ENCODE data around the gene EHMT1.

DNA sequence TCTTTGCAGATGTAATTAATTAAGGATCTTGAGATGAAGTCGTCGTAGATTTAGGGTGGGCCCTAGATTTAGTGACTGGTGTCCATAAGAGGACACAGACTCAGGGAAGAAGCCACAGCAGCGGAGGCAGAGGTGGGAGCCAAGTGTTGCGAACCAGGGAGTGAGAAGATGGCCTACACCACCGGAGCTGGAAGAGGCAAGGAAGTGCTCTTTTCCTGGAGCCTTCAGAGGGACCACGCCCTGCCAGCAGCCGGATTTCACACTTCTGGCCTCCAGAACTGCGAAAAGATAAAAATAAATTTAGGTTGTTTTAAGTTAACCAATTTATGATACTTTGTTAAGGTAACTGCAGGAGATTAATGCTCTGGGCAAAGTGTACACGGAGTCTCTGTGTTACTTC is 30.7 kb downstream of the EHMT1 start:
- TF ChIP-seq, protein P1, sequence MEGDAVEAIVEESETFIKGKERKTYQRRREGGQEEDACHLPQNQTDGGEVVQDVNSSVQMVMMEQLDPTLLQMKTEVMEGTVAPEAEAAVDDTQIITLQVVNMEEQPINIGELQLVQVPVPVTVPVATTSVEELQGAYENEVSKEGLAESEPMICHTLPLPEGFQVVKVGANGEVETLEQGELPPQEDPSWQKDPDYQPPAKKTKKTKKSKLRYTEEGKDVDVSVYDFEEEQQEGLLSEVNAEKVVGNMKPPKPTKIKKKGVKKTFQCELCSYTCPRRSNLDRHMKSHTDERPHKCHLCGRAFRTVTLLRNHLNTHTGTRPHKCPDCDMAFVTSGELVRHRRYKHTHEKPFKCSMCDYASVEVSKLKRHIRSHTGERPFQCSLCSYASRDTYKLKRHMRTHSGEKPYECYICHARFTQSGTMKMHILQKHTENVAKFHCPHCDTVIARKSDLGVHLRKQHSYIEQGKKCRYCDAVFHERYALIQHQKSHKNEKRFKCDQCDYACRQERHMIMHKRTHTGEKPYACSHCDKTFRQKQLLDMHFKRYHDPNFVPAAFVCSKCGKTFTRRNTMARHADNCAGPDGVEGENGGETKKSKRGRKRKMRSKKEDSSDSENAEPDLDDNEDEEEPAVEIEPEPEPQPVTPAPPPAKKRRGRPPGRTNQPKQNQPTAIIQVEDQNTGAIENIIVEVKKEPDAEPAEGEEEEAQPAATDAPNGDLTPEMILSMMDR (IDR thresholded peaks at IDR 0.05; ENCODE audit: control extremely low read depth in 1 of 3, insufficient read depth in 1 of 3, low read depth in 1 of 3, low read length in 3 of 3): no peak
- no peak for TF ChIP-seq SRF (IDR thresholded peaks at IDR 0.05; ENCODE audit: low read depth, low read length)
- no peak for TF ChIP-seq RFX5 (IDR thresholded peaks at IDR 0.05; ENCODE audit: borderline replicate concordance, low read depth, low read length)
- no peak for TF ChIP-seq TEAD4 (IDR thresholded peaks at IDR 0.05; ENCODE audit: low read depth, low read length)
- no peak for TF ChIP-seq EP300 (IDR thresholded peaks at IDR 0.05; ENCODE audit: borderline replicate concordance in 1 of 2, low read depth in 2 of 2, low read length in 2 of 2)
- no peak for TF ChIP-seq SIX5 (IDR thresholded peaks at IDR 0.05; ENCODE audit: low read depth, low read length)

Measured in H1 (cell line).